Liver (tissue), 9 donors: Measurements from ENCODE around the gene NUP205. TPM values are rescaled to one million over a fixed set of nuclear protein-coding genes. Genes with fewer than 3 reads are reported as not detected.

ENCODE experiments used
- DNase-seq: peaks from one replicate; pipeline ENCODE4 v3.0.0-alpha.2; 2017; ENCODE audit warnings: low spot score
- H3K27ac ChIP-seq, 2 donors: one replicate each; pipeline ENCODE4 v1.7.0; 2013; ENCODE audit warnings: inconsistent platforms in 2 of 2, low read length in 2 of 2, control low read depth in 1 of 2, low read depth in 1 of 2, mild to moderate bottlenecking in 1 of 2
- H3K27me3 ChIP-seq, 4 donors: one replicate each; pipeline versions ENCODE4 v1.6.1 to v1.7.0; 2013; ENCODE audit warnings: low read length in 3 of 4, inconsistent platforms in 1 of 4, mild to moderate bottlenecking in 1 of 4, moderate library complexity in 1 of 4; ENCODE audit not compliant: control insufficient read depth in 4 of 4, insufficient read depth in 4 of 4
- H3K36me3 ChIP-seq, 4 donors: one replicate each; pipeline versions ENCODE4 v1.6.1 to v1.7.0; 2013; ENCODE audit warnings: low read length in 3 of 4, mild to moderate bottlenecking in 3 of 4, low read depth in 1 of 4, moderate library complexity in 1 of 4; ENCODE audit not compliant: control insufficient read depth in 4 of 4, insufficient read depth in 3 of 4
- H3K4me1 ChIP-seq, 4 donors: one replicate each; pipeline versions ENCODE4 v1.6.1 to v1.7.0; 2013; ENCODE audit warnings: low read length in 3 of 4, mild to moderate bottlenecking in 3 of 4, moderate library complexity in 1 of 4; ENCODE audit not compliant: control insufficient read depth in 4 of 4, insufficient read depth in 4 of 4
- H3K4me3 ChIP-seq, 3 donors: one replicate each; pipeline versions ENCODE4 v1.6.1 to v1.7.0; 2013; ENCODE audit warnings: low read length in 3 of 3, control low read depth in 1 of 3, low read depth in 1 of 3, mild to moderate bottlenecking in 1 of 3
- H3K9ac ChIP-seq, 2 donors: one replicate each; pipeline ENCODE4 v1.7.0; 2013; ENCODE audit warnings: low read length in 2 of 2, mild to moderate bottlenecking in 2 of 2, moderate library complexity in 2 of 2, control low read depth in 1 of 2, low read depth in 1 of 2
- H3K9me3 ChIP-seq, 4 donors: one replicate each; pipeline versions ENCODE4 v1.6.1 to v1.7.0; 2013; ENCODE audit warnings: low read length in 3 of 4; ENCODE audit not compliant: control insufficient read depth in 4 of 4
- EGR1 ChIP-seq, 2 donors: IDR thresholded peaks; 2 replicates each; pipeline ENCODE4 v1.6.1; 2016 to 2018; ENCODE audit warnings: antibody characterized with exemption in 2 of 2, low read depth in 2 of 2
- FOXA1 ChIP-seq: IDR thresholded peaks from 2 replicates; pipeline ENCODE4 v1.6.1; 2016; ENCODE audit warnings: antibody characterized with exemption
- FOXA2 ChIP-seq: IDR thresholded peaks from 2 replicates; pipeline ENCODE4 v1.6.1; 2016; ENCODE audit warnings: antibody characterized with exemption
- GABPA ChIP-seq, 2 donors: IDR thresholded peaks in 1 of 2; conservative IDR thresholded peaks in 1 of 2; 2 replicates each; pipeline ENCODE4 v1.6.1; 2016; ENCODE audit warnings: antibody characterized with exemption in 2 of 2, mild to moderate bottlenecking in 1 of 2, moderate library complexity in 1 of 2
- HNF4A ChIP-seq, 2 donors: conservative IDR thresholded peaks; 2 replicates each; pipeline ENCODE4 v1.6.1; 2016; ENCODE audit warnings: antibody characterized with exemption in 2 of 2, mild to moderate bottlenecking in 2 of 2
- JUND ChIP-seq, 2 donors: IDR thresholded peaks; 2 replicates each; pipeline ENCODE4 v1.6.1; 2016; ENCODE audit warnings: antibody characterized with exemption in 2 of 2
- NR2F2 ChIP-seq: IDR thresholded peaks from 2 replicates; pipeline ENCODE4 v1.6.1; 2016; ENCODE audit warnings: antibody characterized with exemption
- RAD21 ChIP-seq, 2 donors: IDR thresholded peaks; 2 replicates each; pipeline ENCODE4 v1.6.1; 2016; ENCODE audit warnings: antibody characterized with exemption in 2 of 2, mild to moderate bottlenecking in 2 of 2
- RXRA ChIP-seq, 2 donors: IDR thresholded peaks; 2 replicates each; pipeline ENCODE4 v1.6.1; 2017 to 2018; ENCODE audit warnings: antibody characterized with exemption in 2 of 2, mild to moderate bottlenecking in 1 of 2
- SP1 ChIP-seq: IDR thresholded peaks from 2 replicates; pipeline ENCODE4 v1.6.1; 2018; ENCODE audit warnings: antibody characterized with exemption, mild to moderate bottlenecking
- TAF1 ChIP-seq: conservative IDR thresholded peaks from 2 replicates; pipeline ENCODE4 v1.6.1; 2016; ENCODE audit warnings: antibody characterized with exemption, mild to moderate bottlenecking
- YY1 ChIP-seq: IDR thresholded peaks from 2 replicates; pipeline ENCODE4 v1.6.1; 2016; ENCODE audit warnings: antibody characterized with exemption, mild to moderate bottlenecking
- WGBS: extraction: QIAGEN DNeasy Blood & Tissue Kit; methylation state at CpG from one replicate; pipeline ENCODE4 v1.1.7; 2013; 5-methylcytosine and 5-hydroxymethylcytosine counted together
- polyA plus RNA-seq, 2 donors: library from polyadenylated mRNA; stranded (reverse) in 1 of 2; unstranded in 1 of 2; fragments of 200-250 nt in 1 of 2; fragments of >200 nt in 1 of 2; fragmentation: Nextera tagmentation in 1 of 2; extraction: Ambion mirVana in 1 of 2; gene quantifications; one replicate each; pipeline versions ENCODE4 v1.2.1 to v1.2.3, GENCODE V29; 2013 to 2015
- total RNA-seq, 2 donors: library from RNA; depleted of rRNA; stranded (reverse); fragments of >200 nt; gene quantifications; one replicate each; pipeline ENCODE4 v1.2.3, GENCODE V29; 2014
- TF ChIP-seq, protein P1 (sequence below): IDR thresholded peaks from 2 replicates; pipeline ENCODE4 v1.6.1; 2016; ENCODE audit warnings: antibody characterized with exemption
- TF ChIP-seq, protein P2 (sequence below): fragments of 150-350 bp; IDR thresholded peaks from 2 replicates; pipeline ENCODE4 v1.5.1; 2017; ENCODE audit warnings: improper control_type of control experiment, low read depth, low read length; ENCODE audit not compliant: missing input control
- TF ChIP-seq, protein P3 (sequence below): IDR thresholded peaks from 2 replicates; pipeline ENCODE4 v1.6.1; 2016; ENCODE audit warnings: antibody characterized with exemption
- TF ChIP-seq, protein P4 (sequence below): IDR thresholded peaks from 2 replicates; pipeline ENCODE4 v1.6.1; 2016; ENCODE audit warnings: antibody characterized with exemption
- TF ChIP-seq, protein P5 (sequence below): IDR thresholded peaks from 2 replicates; pipeline ENCODE4 v1.6.1; 2016; ENCODE audit warnings: antibody characterized with exemption, mild to moderate bottlenecking
- donor health status: healthy.
- donor health status: healthy.
- donor health status: healthy.
- donor health status: healthy.
- donor health status: healthy.

NUP205 gene
- total and polyA plus RNA-seq, 4 donors: 6.3 to 27.8 (median 12.0) TPM

DNA sequence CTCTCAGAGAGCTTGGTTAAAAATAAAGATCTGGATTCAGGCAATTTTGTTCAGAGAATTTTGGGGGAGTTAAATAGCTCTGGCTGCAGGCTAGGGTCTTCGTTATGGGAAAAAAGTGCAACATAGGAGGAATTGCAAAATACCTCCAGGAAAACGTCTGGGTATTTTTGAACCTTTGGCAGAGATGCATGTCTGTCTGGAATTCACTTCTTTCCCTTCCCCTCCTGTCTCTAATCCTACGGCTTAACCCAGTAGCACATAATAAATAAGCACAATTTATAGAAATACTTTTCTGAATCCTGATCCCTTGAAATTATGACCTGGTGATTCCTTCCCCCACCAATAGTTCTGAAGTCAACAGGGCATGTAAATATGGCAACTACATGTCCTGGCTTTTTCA is 19.3 kb upstream of the NUP205 start:
- Histone ChIP-seq H3K9me3 (no peaks in the 10 kb centered on the region), H3K9ac (no peak overlapping the region)

DNA sequence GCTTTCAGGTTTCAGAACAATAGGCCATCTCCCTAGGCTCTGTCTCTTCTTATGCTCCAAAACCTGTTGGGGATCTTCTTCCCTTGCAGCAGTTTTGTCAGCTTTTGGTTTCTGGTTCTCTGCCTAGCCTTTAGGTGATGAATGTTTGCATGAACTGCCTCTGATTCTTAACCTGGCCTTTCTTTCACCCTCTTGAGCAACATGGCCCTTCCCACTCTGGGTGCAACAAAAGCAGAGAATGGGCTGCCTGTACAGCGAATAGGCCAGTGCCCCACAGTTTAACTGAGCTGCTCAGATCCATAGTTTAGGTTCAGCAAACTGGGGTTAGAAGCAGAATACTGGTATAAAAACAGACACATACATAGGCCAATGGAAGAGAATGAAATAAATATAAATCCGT is 18.1 kb upstream of the NUP205 start:
- Histone ChIP-seq H3K27ac (no peak overlapping the region), H3K9ac (no peak overlapping the region), H3K9me3 (no peaks in the 10 kb centered on the region), H3K4me3 (no peak overlapping the region), H3K36me3 (no peaks in the 10 kb centered on the region), H3K4me1 (no peaks in the 10 kb centered on the region), H3K27me3 (no peaks in the 10 kb centered on the region)
- 89% methylated on average over 2 of the region's 2 CpGs for WGBS
- DNase-seq: no peak
- TF ChIP-seq, protein P1, sequence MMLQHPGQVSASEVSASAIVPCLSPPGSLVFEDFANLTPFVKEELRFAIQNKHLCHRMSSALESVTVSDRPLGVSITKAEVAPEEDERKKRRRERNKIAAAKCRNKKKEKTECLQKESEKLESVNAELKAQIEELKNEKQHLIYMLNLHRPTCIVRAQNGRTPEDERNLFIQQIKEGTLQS: no peak
- TF ChIP-seq GABPA (IDR thresholded peaks at IDR 0.05 in 1 of 2, conservative IDR thresholded peaks at IDR 0.05 in 1 of 2) (no peak), JUND (IDR thresholded peaks at IDR 0.05) (no peak), FOXA1 (no peak), HNF4A (conservative IDR thresholded peaks at IDR 0.05) (no peak), RXRA (IDR thresholded peaks at IDR 0.05) (no peak), NR2F2 (no peak)
- TF ChIP-seq, protein P2, sequence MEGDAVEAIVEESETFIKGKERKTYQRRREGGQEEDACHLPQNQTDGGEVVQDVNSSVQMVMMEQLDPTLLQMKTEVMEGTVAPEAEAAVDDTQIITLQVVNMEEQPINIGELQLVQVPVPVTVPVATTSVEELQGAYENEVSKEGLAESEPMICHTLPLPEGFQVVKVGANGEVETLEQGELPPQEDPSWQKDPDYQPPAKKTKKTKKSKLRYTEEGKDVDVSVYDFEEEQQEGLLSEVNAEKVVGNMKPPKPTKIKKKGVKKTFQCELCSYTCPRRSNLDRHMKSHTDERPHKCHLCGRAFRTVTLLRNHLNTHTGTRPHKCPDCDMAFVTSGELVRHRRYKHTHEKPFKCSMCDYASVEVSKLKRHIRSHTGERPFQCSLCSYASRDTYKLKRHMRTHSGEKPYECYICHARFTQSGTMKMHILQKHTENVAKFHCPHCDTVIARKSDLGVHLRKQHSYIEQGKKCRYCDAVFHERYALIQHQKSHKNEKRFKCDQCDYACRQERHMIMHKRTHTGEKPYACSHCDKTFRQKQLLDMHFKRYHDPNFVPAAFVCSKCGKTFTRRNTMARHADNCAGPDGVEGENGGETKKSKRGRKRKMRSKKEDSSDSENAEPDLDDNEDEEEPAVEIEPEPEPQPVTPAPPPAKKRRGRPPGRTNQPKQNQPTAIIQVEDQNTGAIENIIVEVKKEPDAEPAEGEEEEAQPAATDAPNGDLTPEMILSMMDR: no peak
- TF ChIP-seq, protein P3, sequence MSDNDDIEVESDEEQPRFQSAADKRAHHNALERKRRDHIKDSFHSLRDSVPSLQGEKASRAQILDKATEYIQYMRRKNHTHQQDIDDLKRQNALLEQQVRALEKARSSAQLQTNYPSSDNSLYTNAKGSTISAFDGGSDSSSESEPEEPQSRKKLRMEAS: no peak
- TF ChIP-seq, protein P4, sequence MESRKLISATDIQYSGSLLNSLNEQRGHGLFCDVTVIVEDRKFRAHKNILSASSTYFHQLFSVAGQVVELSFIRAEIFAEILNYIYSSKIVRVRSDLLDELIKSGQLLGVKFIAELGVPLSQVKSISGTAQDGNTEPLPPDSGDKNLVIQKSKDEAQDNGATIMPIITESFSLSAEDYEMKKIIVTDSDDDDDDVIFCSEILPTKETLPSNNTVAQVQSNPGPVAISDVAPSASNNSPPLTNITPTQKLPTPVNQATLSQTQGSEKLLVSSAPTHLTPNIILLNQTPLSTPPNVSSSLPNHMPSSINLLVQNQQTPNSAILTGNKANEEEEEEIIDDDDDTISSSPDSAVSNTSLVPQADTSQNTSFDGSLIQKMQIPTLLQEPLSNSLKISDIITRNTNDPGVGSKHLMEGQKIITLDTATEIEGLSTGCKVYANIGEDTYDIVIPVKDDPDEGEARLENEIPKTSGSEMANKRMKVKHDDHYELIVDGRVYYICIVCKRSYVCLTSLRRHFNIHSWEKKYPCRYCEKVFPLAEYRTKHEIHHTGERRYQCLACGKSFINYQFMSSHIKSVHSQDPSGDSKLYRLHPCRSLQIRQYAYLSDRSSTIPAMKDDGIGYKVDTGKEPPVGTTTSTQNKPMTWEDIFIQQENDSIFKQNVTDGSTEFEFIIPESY: no peak

More for the DNA sequence above, 19.3 kb upstream of the NUP205 start:
- Histone ChIP-seq H3K27ac (no peak overlapping the region), H3K27me3 (no peaks in the 10 kb centered on the region), H3K4me3 (no peak overlapping the region), H3K36me3 (no peaks in the 10 kb centered on the region), H3K4me1 (no peaks in the 10 kb centered on the region)
- DNase-seq: no peak
- 54% methylated on average over 3 of the region's 3 CpGs for WGBS
- TF ChIP-seq, protein P3: no peak
- no peak for TF ChIP-seq RAD21 (IDR thresholded peaks at IDR 0.05)
- TF ChIP-seq GABPA (IDR thresholded peaks at IDR 0.05 in 1 of 2, conservative IDR thresholded peaks at IDR 0.05 in 1 of 2): no peak
- no peak for TF ChIP-seq HNF4A (conservative IDR thresholded peaks at IDR 0.05)
- no peak for TF ChIP-seq FOXA2
- no peak for TF ChIP-seq FOXA1
- TF ChIP-seq TAF1: no peak
- TF ChIP-seq, protein P4: no peak
- TF ChIP-seq, protein P5, sequence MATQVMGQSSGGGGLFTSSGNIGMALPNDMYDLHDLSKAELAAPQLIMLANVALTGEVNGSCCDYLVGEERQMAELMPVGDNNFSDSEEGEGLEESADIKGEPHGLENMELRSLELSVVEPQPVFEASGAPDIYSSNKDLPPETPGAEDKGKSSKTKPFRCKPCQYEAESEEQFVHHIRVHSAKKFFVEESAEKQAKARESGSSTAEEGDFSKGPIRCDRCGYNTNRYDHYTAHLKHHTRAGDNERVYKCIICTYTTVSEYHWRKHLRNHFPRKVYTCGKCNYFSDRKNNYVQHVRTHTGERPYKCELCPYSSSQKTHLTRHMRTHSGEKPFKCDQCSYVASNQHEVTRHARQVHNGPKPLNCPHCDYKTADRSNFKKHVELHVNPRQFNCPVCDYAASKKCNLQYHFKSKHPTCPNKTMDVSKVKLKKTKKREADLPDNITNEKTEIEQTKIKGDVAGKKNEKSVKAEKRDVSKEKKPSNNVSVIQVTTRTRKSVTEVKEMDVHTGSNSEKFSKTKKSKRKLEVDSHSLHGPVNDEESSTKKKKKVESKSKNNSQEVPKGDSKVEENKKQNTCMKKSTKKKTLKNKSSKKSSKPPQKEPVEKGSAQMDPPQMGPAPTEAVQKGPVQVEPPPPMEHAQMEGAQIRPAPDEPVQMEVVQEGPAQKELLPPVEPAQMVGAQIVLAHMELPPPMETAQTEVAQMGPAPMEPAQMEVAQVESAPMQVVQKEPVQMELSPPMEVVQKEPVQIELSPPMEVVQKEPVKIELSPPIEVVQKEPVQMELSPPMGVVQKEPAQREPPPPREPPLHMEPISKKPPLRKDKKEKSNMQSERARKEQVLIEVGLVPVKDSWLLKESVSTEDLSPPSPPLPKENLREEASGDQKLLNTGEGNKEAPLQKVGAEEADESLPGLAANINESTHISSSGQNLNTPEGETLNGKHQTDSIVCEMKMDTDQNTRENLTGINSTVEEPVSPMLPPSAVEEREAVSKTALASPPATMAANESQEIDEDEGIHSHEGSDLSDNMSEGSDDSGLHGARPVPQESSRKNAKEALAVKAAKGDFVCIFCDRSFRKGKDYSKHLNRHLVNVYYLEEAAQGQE: no peak
- no peak for TF ChIP-seq YY1
- no peak for TF ChIP-seq JUND (IDR thresholded peaks at IDR 0.05)
- no peak for TF ChIP-seq SP1
- TF ChIP-seq EGR1 (IDR thresholded peaks at IDR 0.05; ENCODE audit: low read depth in 2 of 2): no peak
- no peak for TF ChIP-seq RXRA (IDR thresholded peaks at IDR 0.05)
- TF ChIP-seq NR2F2: no peak
- TF ChIP-seq, protein P1: no peak
